Measurements from ENCODE around the gene FRMD4B.

Gene FRMD4B

DNA sequence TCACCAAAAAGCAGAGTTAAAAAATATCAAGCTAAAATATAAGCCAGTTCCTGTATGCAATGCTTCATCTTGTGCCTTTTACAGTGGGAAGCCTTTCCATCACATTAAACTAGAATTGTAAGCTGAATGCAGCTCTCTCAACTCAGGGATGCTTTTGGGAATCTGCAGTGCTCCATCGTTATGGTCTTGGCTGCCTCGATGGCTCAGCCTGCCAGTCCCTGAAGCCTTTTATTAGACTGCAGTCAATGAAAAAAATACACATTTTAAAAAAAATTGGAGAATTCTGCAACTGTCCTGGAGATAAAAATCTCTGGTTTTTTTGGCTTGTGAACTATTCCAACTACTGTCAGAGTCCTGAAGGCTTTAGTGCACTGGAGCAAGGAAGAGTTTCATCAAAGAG lies 53.0 kb downstream of the FRMD4B start:
- Histone ChIP-seq H3K4me3 (replicated peaks; ENCODE audit: low read depth, low read length) (no peak overlapping the region), H3K27me3 (replicated peaks; ENCODE audit: control insufficient read depth, insufficient read depth, low read length) (no peaks in the 10 kb centered on the region), H3K36me3 (ENCODE audit: control insufficient read depth, insufficient read depth, low read length) (no peaks in the 10 kb centered on the region)
- no peak for DNase-seq (ENCODE audit: extremely low read depth, insufficient read length)
- no peak for TF ChIP-seq CTCF (IDR thresholded peaks at IDR 0.05; ENCODE audit: insufficient read depth, low read length, poor library complexity, severe bottlenecking)

- TF ChIP-seq CTCF (IDR thresholded peaks at IDR 0.05; ENCODE audit: insufficient read depth, low read length, poor library complexity, severe bottlenecking): no peak
- DNase-seq (ENCODE audit: extremely low read depth, insufficient read length): no peak
- Histone ChIP-seq H3K36me3 (ENCODE audit: control insufficient read depth, insufficient read depth, low read length) (no peaks in the 10 kb centered on the region), H3K27me3 (replicated peaks; ENCODE audit: control insufficient read depth, insufficient read depth, low read length) (no peaks in the 10 kb centered on the region), H3K4me3 (replicated peaks; ENCODE audit: low read depth, low read length) (no peak overlapping the region)
These were observed 54.9 kb downstream of the FRMD4B start for GRCh38 chr3:69330891-69331400.

GRCh38 chr3:69329892-69330291 lies 56.0 kb downstream of the FRMD4B start:
- no peak for DNase-seq (ENCODE audit: extremely low read depth, insufficient read length)
- Histone ChIP-seq H3K4me3 (replicated peaks; ENCODE audit: low read depth, low read length) (no peak overlapping the region), H3K36me3 (ENCODE audit: control insufficient read depth, insufficient read depth, low read length) (no peaks in the 10 kb centered on the region), H3K27me3 (replicated peaks; ENCODE audit: control insufficient read depth, insufficient read depth, low read length) (no peaks in the 10 kb centered on the region)
- no peak for TF ChIP-seq CTCF (IDR thresholded peaks at IDR 0.05; ENCODE audit: insufficient read depth, low read length, poor library complexity, severe bottlenecking)

DNA sequence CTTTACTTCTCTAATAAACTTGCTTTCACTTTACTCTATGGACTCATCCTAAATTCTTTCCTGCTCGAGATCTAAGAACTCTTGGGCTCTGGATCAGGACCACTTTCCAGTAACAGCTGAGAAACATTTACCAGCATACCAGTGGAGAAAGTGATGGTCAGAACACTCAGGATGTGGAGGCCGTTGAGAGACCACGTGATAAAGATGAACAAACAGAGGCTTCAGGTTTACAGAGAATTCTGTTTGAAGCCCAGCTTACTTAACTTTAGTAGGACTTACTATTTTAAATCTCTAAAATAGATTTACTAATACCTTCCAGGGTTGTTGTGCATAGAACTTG lies 57.0 kb downstream of the FRMD4B start:
- Histone ChIP-seq H3K27me3 (replicated peaks; ENCODE audit: control insufficient read depth, insufficient read depth, low read length) (no peaks in the 10 kb centered on the region), H3K4me3 (replicated peaks; ENCODE audit: low read depth, low read length) (no peak overlapping the region), H3K36me3 (ENCODE audit: control insufficient read depth, insufficient read depth, low read length) (no peaks in the 10 kb centered on the region)
- no peak for DNase-seq (ENCODE audit: extremely low read depth, insufficient read length)
- TF ChIP-seq CTCF (IDR thresholded peaks at IDR 0.05; ENCODE audit: insufficient read depth, low read length, poor library complexity, severe bottlenecking): no peak

GRCh38 chr3:69328103-69328962 lies 57.6 kb downstream of the FRMD4B start:
- H3K27me3 ChIP-seq (replicated peaks; ENCODE audit: control insufficient read depth, insufficient read depth, low read length): no peaks in the 10 kb centered on the region
- no peaks in the 10 kb centered on the region for H3K36me3 ChIP-seq (ENCODE audit: control insufficient read depth, insufficient read depth, low read length)
- no peak overlapping the region for H3K4me3 ChIP-seq (replicated peaks; ENCODE audit: low read depth, low read length)
- no peak for TF ChIP-seq CTCF (IDR thresholded peaks at IDR 0.05; ENCODE audit: insufficient read depth, low read length, poor library complexity, severe bottlenecking)
- DNase-seq (ENCODE audit: extremely low read depth, insufficient read length): no peak

Data from GM06990 (cell line).